OCI-LY7 (cell line): ENCODE data around the gene HIGD2A. TPM values are rescaled to one million over a fixed set of nuclear protein-coding genes. Genes with fewer than 3 reads are reported as not detected.
A peak's percentile ranks its signal among the peaks of the same experiment; 100 is the strongest.

Experiments
- BruUV-seq: library from RNA; stranded (reverse); fragments of 400-500 nt; replicated peaks from 2 replicates; lab custom pipeline; 2021; lab: Mats Ljungman, UMichigan
- CTCF ChIA-PET: fragments of 300-600 bp; sonication (Branson Sonifier 250); formaldehyde crosslinking; loops from one replicate; lab custom pipeline; 2022; ENCODE audit warnings: antibody characterized with exemption; ENCODE audit not compliant: unreplicated experiment; lab: Charles Lee
- POLR2A ChIA-PET: fragments of 300-600 bp; sonication (Branson Sonifier 250); formaldehyde crosslinking; loops from one replicate; lab custom pipeline; 2022; ENCODE audit warnings: antibody characterized with exemption; lab: Charles Lee
- DNase-seq: peaks from one replicate; pipeline ENCODE4 v3.0.0-alpha.2; 2015; ENCODE audit warnings: low spot score
- H2AFZ ChIP-seq: fragments of 200-600 bp; sonication (generic), shearing (Covaris generic); 2 replicates; pipeline ENCODE4 v1.6.1; 2014; ENCODE audit warnings: mild to moderate bottlenecking, antibody characterized with exemption, low read length, moderate library complexity
- H3K27ac ChIP-seq: fragments of 200-600 bp; sonication (generic); 2 replicates; pipeline ENCODE4 v1.5.1; 2014; ENCODE audit warnings: mixed run types, low read depth, mild to moderate bottlenecking, moderate library complexity, low read length, inconsistent platforms; ENCODE audit not compliant: poor library complexity, severe bottlenecking
- H3K36me3 ChIP-seq: fragments of 200-600 bp; sonication (generic); 2 replicates; pipeline ENCODE4 v1.6.1; 2014; ENCODE audit warnings: mild to moderate bottlenecking, antibody characterized with exemption, low read length, moderate library complexity, mixed read lengths; ENCODE audit not compliant: insufficient read depth
- H3K4me1 ChIP-seq: fragments of 200-600 bp; sonication (generic); 2 replicates; pipeline ENCODE4 v1.5.1; 2014; ENCODE audit warnings: mild to moderate bottlenecking, low read length; ENCODE audit not compliant: insufficient read depth, poor library complexity, severe bottlenecking
- H3K4me2 ChIP-seq: fragments of 200-600 bp; sonication (generic); 2 replicates; pipeline ENCODE4 v1.6.1; 2014; ENCODE audit warnings: mild to moderate bottlenecking, low read length
- H3K4me3 ChIP-seq: fragments of 200-600 bp; sonication (generic); 2 replicates; pipeline ENCODE4 v1.5.1; 2014; ENCODE audit warnings: mild to moderate bottlenecking, low read depth, low read length; ENCODE audit not compliant: poor library complexity, severe bottlenecking
- H3K79me2 ChIP-seq: fragments of 200-600 bp; sonication (generic); 2 replicates; pipeline ENCODE4 v1.6.1; 2016; ENCODE audit warnings: low read depth, mild to moderate bottlenecking, low read length, moderate library complexity, mixed read lengths; ENCODE audit not compliant: insufficient read depth
- H3K9me2 ChIP-seq: fragments of 200-600 bp; sonication (generic); 2 replicates; pipeline ENCODE4 v1.6.1; 2016; ENCODE audit warnings: mild to moderate bottlenecking, low read length, mixed read lengths; ENCODE audit not compliant: insufficient read depth
- H3K9me3 ChIP-seq: fragments of 200-600 bp; sonication (generic); 2 replicates; pipeline ENCODE4 v1.6.1; 2014; ENCODE audit warnings: mild to moderate bottlenecking, mixed run types, low read length, mixed read lengths
- H4K20me1 ChIP-seq: fragments of 200-600 bp; sonication (generic); 2 replicates; pipeline ENCODE4 v1.6.1; 2014; ENCODE audit warnings: mild to moderate bottlenecking, antibody characterized with exemption, low read length, moderate library complexity, mixed read lengths; ENCODE audit not compliant: insufficient read depth
- CTCF ChIP-seq: fragments of 200-600 bp; sonication (generic); conservative IDR thresholded peaks from 2 replicates; pipeline ENCODE4 v1.5.1; 2014; ENCODE audit warnings: mild to moderate bottlenecking, antibody characterized with exemption, low read length, moderate library complexity, mixed read lengths
- EZH2phosphoT487 ChIP-seq: fragments of 200-600 bp; sonication (generic); IDR thresholded peaks from 2 replicates; pipeline ENCODE4 v1.6.1; 2018; ENCODE audit warnings: low read depth, borderline replicate concordance, mild to moderate bottlenecking, mixed run types, antibody characterized with exemption, low read length, moderate library complexity, mixed read lengths
- intact Hi-C: fragments of 100-400 bp; cut with micrococcal nuclease; formaldehyde crosslinking; loops from one replicate; pipeline ENCODE4 v1.10.0; 2022; ENCODE audit not compliant: unreplicated experiment
- total RNA-seq, 2 experiments: library from RNA; depleted of rRNA in 1 of 2; stranded (reverse); fragments of >200 nt in 1 of 2; shearing (Covaris generic) in 1 of 2; gene quantifications; 2 replicates each; pipeline ENCODE4 v1.2.3, GENCODE V29; 2014 to 2022

The HIGD2A gene
- total RNA-seq, 2 experiments from 2014 or later: 145 to 223 TPM

GRCh38 chr5:176408590-176408989, 20.0 kb downstream of the HIGD2A start:
- no peaks in the 10 kb centered on the region for H4K20me1 ChIP-seq
- POLR2A ChIA-PET: interaction anchor here (0.6 to 1.0 kb wide), 4 partner anchors 15 to 1663 kb away, joined by 3 to 10 read pairs (median 4); partner anchors contain the start of gene KIAA1191
- no peak overlapping the region for H3K4me2 ChIP-seq

GRCh38 chr5:176409765-176410164, 21.2 kb downstream of the HIGD2A start:
- no peak overlapping the region for H3K4me2 ChIP-seq
- DNase-seq: no peak
- peaks cover 22% of the 10 kb centered on the region; the same call in 1 of the 2 replicates for H3K36me3 ChIP-seq
- TF ChIP-seq EZH2phosphoT487 (no peak), CTCF (no peak)
- ChIA-PET CTCF (no interaction called here), POLR2A (interaction anchor here (0.7 kb wide), 1 partner anchor 15 kb away, joined by 5 read pairs; no protein-coding TSS in a partner anchor)
- no peaks in the 10 kb centered on the region for H3K9me3 ChIP-seq
- no peaks in the 10 kb centered on the region for H3K9me2 ChIP-seq
- H4K20me1 ChIP-seq: no peaks in the 10 kb centered on the region
- no peak overlapping the region for H2AFZ ChIP-seq
- H3K27ac ChIP-seq: no peak overlapping the region
- no TSS peak for BruUV-seq
- peaks cover 7% of the 10 kb centered on the region for H3K4me1 ChIP-seq
- H3K4me3 ChIP-seq: no peak overlapping the region
- no peaks in the 10 kb centered on the region for H3K79me2 ChIP-seq
- intact Hi-C loops: no loop called here

More at GRCh38 chr5:176408590-176408989, 20.0 kb downstream of the HIGD2A start:
- CTCF ChIA-PET: no interaction called here
- no peak overlapping the region for H3K4me3 ChIP-seq
- peaks cover 22% of the 10 kb centered on the region; the same call in 1 of the 2 replicates for H3K36me3 ChIP-seq
- H3K27ac ChIP-seq: no peak overlapping the region
- H3K4me1 ChIP-seq: peaks cover 6% of the 10 kb centered on the region
- TF ChIP-seq EZH2phosphoT487 (no peak), CTCF (no peak)
- BruUV-seq: no TSS peak
- no peak overlapping the region for H2AFZ ChIP-seq
- H3K9me2 ChIP-seq: no peaks in the 10 kb centered on the region
- no peaks in the 10 kb centered on the region for H3K79me2 ChIP-seq
- intact Hi-C loops: no loop called here
- DNase-seq: no peak
- H3K9me3 ChIP-seq: no peaks in the 10 kb centered on the region

GRCh38 chr5:176410486-176411180, 22.1 kb downstream of the HIGD2A start:
- Histone ChIP-seq H4K20me1 (no peaks in the 10 kb centered on the region), H3K9me3 (no peaks in the 10 kb centered on the region), H3K36me3 (peaks cover 22% of the 10 kb centered on the region; the same call in 1 of the 2 replicates), H2AFZ (no peak overlapping the region), H3K27ac (no peak overlapping the region), H3K4me2 (no peak overlapping the region), H3K4me1 (peaks cover 16% of the 10 kb centered on the region), H3K4me3 (no peak overlapping the region), H3K9me2 (no peaks in the 10 kb centered on the region), H3K79me2 (peaks cover 8% of the 10 kb centered on the region; the same call in 1 of the 2 replicates)
- TF ChIP-seq EZH2phosphoT487 (no peak), CTCF (peak; percentile 60)
- ChIA-PET CTCF (no interaction called here), POLR2A (no interaction called here)
- intact Hi-C loops: no loop called here
- DNase-seq: no peak
- no TSS peak for BruUV-seq
